A172 (cell line): Measurements from ENCODE around the gene RCAN1. TPM values are rescaled to one million over a fixed set of nuclear protein-coding genes. Genes with fewer than 3 reads are reported as not detected.

Experiments
- DNase-seq: peaks from one replicate; pipeline ENCODE4 v3.0.0-alpha.2; 2015; ENCODE audit warnings: low spot score
- total RNA-seq: library from RNA; depleted of rRNA; stranded (reverse); fragments of >200 nt; shearing (Covaris generic); gene quantifications from 2 replicates; pipeline ENCODE4 v1.2.3, GENCODE V29; 2014; rRNA removed

The RCAN1 gene
- 56.2 and 61.5 TPM in 2 replicates for total RNA-seq

DNA sequence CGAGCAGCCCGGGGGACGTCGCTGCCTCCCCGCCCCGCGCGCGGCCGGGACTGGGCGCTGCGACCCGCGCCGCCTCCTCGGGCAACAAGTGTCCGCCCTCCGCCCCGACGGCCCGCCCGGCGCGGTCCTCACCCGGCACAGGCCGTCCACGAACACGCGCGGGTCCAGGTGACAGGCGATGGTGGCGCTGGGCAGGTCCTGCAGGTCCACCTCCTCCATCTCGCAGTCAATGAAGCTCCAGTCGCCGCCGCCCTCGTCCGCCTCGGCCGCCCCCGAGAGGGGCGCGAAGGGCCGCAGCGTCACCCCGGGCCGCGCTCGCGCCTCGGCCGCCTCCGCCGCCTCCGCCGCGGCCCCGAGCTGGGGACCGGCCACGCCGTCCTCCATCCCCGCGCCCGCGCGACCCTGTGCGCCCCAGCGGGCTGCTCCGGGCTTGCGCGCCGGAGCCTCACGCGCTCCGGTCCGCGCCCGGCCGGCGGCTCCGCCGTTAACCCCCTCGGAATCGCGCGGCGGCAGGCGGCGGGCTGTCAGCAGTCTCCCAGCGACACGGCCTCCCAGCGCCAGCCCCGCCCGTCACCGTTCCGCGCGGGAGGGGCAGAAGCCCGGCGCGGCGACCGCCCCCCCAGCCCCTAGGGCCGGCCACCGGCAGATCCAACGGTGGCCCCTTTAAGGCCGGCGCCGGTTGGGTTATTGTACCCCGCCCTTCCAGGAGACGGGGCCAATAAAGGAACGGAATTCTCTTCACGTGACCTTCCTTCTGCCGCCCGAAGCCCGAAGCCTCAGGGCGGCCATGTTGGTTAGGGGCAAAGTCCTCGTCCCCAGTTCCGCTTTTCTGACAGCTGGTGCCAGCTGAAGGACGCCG, at the start of gene RCAN1:
Gene RCAN1, minus strand, starts transcription at position 486 of the 859 bp plus-strand sequence. Its CDS starts 102 bp downstream, at position 384.
- peak; percentile 96 for DNase-seq

DNA sequence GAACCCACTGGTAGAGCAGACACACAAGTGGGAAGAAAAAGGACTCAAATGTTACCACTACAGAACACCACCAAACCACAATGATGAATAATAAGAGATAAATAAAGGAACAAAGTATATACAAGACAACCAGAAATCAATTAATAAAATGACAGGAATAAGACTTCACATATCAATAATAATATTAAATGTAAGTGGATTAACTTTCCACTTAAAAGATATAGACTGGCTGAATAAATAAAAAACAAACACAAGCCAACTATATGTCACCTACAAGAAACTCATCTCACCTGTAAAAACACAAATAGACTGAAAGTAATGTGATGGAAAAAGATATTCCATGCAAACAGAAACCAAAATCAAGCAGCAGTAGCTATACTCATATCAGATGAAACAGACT, 46.9 kb upstream of the RCAN1 start:
- no peak for DNase-seq

DNA sequence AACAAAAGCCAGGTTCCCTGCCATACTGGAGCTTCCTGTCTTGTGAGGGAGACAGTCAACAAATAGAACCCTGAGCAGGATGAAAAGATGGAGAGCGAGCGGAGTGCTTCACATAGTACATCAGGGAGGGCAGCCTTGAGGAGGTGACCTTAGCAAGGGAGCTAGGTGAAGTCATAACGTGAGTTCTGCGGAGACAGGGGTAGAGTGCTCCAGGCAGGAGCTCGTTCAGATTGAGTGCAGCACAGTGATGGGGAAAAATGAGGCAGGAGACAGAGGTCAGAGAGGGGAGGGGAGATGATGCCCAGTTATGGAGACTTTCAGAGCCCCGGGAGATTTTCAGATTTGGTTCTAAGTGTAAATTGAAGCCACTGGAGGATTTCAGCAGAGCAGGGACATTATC, 38.6 kb upstream of the RCAN1 start:
- no peak for DNase-seq

DNA sequence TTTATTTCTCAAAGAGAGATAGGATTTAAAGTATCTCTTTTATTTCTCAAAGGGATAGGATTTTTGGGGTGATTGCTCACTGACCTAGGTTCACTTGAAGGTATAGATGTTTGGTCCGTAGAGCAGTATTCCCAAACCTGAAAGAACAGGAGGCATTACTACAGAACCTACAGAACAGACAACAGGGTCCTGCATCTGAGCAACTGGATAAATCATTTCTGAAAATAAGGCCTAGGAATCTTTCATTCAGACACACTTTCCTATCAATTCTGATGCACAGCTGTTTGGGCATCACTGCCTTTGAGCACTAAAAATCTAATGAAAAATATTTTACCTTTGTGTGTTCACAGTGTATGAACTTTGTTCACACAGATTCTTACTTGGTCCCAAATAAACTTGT, 36.7 kb upstream of the RCAN1 start:
- DNase-seq = no peak

DNA sequence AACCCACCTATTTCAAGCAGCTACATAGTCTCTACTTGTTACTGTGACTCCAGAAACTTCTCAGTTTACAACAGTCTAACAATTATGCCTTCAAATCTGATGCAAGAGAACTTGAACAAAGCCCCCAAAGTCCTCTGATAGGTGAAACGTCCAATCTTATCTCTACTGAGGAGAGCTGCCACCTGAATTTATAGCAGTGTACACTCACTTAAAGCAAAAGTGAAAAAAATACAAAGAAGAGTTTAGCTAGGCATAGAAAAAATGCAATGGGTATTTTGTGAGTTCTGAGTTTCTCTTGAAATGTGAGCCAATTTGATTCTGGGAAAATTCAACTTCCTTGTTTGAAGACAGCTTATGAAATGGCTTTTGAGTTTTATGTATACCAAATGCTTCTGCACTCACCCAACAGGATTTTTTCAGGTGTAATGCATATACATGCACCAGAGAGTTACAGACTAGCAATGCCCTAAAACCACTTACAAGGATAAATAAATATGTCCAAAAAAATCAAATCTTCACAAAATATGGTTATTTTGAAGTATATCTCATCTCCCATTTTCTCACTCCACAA, 36.0 kb upstream of the RCAN1 start:
- no peak for DNase-seq

DNA sequence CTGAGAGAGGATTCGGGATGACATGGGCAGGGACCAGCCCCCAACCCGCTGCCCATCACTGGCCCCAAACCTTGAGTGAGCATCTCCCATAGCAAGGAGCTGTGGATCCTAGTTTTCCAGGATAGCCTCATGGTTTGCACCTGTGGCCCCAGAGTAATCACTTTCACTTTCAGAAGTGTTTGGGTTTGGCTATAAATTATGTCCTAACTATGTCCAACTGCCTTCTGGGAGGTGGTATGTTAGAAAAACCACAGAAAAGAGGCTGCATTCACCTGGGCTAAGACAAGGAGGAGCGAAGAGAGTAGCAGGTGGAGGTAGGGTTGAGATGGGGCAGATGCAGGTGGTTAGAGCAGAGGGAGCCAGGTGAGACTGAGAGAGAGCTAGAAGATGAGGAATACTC, 34.5 kb upstream of the RCAN1 start:
- DNase-seq = no peak

DNA sequence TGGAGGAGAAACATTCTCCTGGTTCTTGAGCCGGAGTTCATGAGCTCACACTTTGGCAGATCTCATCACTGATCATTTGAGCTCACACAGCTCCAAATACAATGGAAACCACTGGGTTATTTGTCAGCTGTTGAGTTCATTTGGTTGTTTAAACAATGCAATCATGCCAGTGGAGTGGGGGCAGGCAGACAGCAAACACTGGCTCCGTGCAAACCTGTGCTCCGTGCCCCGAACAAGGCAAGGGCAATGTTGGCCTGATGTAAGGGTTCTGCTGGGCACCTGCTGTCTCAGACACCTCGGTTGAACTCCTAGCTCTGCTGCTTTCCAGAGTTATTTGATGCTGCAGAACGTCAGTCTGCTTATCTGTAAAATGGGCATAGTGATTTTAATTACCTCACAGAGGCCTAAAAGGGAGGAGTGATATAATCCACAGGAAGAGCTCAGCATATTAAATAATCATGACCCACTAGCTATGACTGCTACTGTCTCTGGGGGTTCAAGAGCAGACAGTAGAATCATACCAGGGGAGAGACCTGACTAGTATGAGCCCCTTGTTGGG, 33.9 kb upstream of the RCAN1 start:
- no peak for DNase-seq

DNA sequence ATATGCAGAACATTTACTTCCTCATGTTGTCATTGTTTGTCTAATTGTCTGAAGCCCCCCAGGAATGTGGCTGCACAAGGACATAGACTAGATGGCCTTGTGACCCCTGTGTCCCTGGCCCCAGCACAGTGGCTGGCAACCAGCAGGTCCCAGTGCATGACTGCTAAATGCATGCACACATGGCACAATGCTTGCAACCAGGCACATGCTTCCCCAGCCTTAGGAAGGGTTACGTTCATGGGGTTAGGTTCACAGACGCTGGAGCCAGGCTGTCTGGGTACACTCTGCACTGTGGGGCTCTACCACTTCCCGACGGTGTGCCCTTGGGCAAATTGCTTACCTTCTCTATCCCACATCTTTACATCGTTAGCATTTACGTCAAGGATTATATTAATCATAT, 32.6 kb upstream of the RCAN1 start:
- DNase-seq = no peak

DNA sequence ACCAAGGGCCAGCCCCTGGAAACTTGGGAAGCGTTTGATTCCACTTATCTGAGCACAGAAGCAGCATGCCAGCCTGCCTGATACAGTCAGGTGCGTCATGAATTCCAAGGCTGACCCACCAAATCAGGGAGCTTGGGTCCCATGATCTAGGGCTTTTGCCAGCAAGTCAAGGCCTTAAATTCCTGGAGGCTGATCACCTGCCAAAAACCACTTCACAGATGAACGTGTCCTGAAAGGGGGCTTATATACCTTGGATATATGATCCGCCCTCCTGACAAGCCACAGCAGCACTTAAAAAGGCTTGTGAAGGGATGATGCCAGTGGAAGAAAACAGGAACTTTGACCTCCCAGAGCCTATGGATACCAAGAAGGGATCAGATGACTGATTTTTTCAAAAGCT, 29.9 kb upstream of the RCAN1 start:
- DNase-seq = no peak

DNA sequence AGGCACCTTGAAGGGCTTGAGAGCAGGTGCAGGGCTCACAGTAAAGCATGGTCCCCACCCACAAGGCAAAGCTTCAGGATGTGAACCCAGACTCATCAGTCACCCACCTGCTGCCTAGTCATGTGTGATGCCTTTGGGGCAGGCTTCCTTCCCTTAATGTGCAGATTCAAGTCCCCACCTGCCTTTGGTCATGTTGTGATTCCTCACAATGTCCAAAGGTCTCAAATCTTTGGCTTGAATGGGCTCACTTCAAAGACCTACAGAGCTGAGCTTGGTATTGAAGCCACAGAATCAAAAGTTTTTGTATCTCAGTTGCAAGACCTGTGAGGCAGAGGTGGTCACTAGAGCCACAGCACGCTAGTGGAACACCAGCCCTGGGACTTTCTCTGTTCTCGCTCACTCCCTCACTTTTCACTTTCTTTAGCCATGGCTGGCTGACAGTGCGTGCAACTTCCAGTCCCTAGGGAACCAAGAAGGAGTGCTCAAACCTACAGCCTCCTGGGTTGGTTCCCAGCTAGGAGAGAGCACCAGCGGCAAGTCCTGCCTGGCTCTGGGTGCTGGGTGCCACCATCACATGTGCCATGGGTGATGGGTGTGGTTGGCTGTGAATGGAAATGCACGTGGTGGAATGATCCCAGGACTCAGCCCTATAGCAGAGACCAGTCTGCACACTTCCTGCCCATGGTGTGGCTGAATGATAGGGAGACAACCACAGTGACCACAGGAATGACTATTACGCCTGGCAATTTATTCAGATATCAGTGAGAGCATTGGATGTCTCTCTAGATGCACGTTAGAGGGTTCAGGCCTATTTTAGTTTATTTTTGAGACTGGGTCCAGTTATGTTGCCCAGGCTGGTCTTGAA, 27.5 kb upstream of the RCAN1 start:
- DNase-seq = peak; percentile 96

DNA sequence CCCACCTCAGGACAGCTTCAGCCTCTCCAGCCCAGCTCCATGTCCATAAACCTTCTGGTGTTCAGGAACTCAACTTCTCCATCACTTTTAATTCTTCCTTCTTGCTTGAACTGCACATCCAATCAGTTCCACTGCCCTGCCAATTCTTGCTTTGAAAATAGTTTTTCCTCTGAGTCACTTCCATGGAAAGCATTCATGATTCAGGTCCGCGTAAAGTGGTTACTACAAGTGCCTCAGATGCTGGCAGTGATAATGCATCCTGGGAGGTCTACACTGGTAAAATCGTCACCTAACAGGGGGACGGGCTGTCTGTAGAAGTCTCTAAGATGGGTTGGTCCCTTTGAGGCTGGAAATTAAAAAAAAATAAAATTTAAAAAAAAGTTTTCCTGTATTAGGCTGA, 25.9 kb upstream of the RCAN1 start:
- peak; percentile 95 for DNase-seq

DNA sequence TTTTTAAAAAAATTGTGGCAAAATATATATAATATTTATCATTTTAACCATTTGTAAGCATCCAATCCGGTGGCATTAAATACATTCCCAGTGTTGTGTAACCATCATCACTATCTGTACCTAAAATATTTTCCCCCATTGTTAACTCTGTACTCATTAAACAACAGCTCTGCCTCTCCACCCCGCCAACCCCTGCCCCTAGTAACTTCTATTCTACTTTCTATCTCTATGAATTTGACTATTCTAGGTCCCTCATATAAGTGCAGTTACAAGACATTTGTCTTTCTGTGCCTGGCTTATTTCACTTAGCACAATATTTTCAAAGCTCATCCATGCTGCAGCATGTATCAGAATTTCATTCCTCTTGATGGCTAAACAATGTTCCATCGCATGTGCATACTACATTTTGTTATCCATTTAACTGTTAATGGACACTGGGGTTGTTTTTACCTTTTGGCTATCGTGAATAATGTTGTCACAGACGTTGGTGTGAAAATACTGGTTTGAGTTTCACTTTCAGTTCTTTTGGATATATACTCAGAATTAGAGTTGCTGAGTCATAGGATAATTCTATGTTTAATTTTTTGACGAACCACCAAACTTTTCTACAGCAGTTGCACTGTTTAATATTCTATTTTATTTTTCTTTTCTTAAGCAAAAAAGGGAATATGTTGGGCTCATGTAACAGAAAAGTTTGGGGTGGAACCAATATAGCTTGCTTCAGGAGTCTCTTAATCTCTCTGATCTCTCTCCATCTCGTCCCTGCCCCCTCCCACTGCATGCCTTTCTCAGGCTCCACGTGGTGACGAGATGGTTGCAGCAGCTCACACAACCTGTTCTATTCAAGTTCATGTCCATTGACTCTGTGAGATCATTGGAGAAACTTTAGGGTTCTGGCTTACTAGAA, 25.2 kb upstream of the RCAN1 start:
- peak; percentile 27 for DNase-seq

DNA sequence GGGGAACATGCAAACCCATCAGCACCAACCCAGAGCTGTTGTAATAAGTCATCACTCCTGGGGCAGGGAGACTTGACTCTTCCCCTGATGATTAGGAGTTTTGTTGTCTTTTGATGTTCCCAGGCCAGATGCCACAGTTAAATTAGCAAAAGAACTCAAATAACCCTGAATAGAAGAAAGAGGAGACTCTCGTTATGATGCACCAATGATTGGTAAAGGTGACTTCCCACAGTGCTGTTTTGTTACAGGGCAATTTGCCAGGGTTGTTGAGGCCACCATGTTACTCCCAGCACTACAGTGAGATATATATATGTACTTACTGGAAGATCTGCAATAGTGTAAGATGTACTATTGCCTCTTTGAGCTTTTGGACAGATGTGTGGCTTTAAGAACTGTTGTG, 24.3 kb upstream of the RCAN1 start:
- DNase-seq = no peak

DNA sequence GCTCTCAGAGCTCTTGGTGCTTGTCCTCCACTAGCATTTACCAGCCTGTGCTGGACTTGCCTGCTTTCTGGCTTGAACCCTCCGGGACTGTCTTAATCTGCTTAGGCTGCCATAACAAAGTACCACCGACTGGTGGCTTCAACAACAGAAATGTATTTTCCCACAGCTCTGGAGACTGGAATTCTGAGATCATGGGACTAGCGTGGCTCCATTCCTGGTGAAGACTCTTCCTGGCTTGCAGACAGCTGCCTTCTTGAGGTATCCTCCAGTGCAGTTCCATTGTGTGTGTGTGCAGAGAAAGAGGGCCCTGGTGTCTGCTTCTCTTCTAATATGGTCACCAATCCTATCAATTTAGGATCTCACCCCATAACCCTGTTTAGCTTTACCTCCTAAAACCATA, 22.0 kb upstream of the RCAN1 start:
- DNase-seq = no peak

DNA sequence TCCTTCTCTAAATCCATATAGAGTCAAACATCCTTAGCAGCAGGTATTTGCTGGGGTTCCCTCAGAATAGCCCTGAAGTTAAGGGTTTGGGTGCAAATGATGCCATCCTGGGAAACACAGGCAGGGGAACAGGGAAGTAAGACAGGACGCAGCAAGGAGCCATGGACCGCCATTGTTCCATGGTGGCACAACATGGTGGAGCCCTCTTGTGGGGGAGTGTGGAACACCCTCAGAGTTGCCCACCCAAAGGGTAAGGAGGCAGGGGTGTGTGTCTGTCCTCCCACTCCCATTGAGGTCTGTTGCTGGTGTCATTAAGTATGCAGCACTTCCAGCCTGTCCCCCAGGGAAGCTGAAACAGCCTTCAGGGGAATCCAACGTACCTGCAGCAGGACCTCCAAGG, 20.4 kb upstream of the RCAN1 start:
- DNase-seq = no peak

DNA sequence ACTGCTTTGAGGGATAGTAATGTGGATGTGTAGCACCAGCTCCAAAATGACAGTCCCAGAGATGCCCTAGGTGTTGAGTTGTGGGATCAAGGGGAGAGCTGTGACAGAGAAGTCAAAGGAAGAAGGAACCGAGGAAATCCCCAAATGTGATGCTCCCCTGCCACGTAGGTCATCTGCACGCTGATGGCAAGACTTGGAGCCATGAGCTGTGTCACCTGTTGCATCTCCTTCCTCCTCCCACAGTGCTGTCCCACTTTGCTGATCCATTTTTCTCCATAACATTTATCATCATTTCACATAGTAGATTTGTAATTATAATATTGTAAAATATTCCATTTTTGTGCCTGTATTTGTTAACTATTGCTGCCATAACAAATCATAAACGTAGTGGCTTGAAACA, 17.6 kb upstream of the RCAN1 start:
- no peak for DNase-seq

DNA sequence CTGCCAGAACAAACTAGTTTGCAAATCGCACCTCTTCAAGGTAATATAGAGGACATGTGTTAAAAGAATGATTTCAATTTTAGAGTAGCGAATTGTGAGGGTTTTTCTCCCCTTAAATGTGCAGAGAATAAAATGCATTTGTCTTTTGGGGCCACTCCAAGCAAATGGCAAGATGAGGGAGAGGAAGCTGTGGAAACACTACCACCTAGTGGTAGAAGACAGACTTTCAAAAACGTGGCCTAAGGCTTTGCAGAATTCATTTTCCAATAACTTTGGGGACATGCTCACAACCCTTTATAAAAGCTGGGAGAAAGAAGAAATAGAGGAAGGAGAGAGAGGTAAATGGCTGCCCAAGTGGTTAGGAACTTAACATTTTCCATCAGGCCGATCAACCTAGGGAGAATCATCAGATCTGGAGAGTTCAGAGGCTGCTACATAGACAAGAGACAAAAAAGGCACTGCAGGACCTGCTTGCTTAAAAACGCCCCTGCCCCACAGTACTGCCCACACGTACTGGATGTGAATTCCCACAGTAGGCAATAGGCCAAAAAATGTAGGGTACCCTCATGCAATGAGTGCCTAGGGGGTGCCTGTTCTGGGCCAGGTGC, 15.7 kb upstream of the RCAN1 start:
- peak; percentile 67 for DNase-seq

DNA sequence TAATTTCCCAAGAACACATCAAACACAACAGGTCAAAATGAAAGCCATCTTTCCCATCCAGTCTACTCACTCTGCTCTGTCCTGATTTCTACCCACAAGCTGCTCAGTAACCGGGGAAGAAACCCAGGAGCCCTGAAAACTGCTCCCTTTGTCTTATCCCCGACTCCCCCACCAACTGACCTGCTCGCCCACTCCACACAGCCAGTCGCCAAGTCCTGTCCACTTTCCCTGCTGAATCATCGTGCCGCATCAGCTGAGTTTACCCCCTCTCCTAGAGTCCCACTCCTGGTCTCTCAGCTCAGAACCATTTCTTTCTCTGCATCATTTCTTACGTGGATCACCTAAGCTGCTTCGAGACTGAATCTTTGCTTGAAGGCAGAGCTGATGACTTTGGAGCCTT, 11.2 kb upstream of the RCAN1 start:
- DNase-seq = no peak

DNA sequence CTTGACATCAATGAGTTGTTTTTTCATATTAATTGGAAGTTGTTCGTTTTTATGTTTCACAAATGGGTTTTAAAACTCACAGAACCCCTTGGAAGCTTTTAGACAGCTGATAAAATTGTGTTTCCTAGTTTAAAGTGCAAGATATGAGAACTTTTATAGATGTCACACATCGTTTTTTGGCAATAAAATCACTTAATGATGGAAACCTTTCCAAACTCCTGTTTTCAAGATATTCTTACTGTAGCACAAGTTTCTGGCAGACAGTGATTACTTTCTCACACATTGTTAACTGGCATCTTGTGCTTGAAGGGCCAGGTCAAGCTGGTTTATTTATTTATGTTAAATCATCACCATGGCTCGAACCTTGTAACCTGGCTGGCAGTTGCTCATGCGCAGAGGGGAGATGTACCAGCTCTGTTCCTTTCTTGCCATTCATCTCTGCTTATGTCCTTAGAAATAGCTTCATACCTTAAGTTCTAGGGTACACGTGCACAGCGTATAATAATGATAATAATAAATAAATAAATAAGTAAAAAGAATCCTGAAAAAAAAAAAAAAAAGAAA, 10.2 kb upstream of the RCAN1 start:
- DNase-seq = no peak

DNA sequence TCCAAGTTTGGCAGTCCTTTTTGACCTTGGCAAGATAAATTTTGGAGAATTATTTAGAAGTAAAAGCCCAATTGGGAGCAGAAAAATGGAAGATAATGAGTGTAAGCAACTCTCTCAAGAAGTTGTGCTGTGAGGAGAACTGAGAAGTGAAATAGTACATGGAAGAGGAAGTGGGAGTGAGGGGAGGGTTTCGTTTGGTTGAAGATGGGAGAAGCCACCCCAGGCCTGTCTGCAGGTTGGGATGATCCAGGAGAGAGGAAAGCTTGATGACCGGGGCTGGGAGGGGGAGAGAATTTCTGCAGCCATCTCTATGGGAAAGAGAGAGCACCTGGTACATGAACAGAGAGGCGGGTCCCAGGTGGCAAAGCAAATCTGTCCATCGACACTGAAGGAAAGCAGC, 8.6 kb upstream of the RCAN1 start:
- DNase-seq = no peak
